Skeletal muscle cell (primary cell): Measurements from ENCODE around the gene CHEK1.
"Not testable (repeated sequence)": the region's sequence is repeated elsewhere in the genome, so short reads cannot be mapped to it uniquely, and the experiment has no call there.

ENCODE experiments used
- DNase-seq: peaks from one replicate; pipeline ENCODE4 v3.0.0-alpha.2; 2010; ENCODE audit warnings: low read depth
- H3K4me3 ChIP-seq: 2 replicates; pipeline ENCODE4 v1.5.1; 2011; ENCODE audit warnings: low read depth, mild to moderate bottlenecking, control low read depth, low read length, moderate library complexity

CHEK1 gene

DNA sequence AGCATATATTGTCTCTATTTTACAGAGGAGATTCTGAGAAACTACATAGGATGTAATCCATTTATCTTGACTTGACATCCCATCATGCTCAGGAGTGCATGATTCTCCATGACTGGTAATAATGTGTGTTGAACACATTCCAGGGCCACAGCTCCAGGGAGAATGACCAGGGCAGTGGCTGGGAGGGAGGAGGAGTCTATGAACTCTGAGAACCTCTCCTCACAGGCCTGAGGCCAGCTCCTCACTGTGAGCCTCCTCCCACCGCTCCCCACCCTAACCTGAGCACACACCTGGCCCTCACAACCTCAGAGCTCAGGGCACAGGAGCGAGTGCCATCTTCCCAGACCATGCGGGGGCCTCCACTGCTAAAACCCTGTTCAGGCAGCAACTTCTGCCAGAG is 63.7 kb downstream of the CHEK1 start:
- DNase-seq, result no peak

DNA sequence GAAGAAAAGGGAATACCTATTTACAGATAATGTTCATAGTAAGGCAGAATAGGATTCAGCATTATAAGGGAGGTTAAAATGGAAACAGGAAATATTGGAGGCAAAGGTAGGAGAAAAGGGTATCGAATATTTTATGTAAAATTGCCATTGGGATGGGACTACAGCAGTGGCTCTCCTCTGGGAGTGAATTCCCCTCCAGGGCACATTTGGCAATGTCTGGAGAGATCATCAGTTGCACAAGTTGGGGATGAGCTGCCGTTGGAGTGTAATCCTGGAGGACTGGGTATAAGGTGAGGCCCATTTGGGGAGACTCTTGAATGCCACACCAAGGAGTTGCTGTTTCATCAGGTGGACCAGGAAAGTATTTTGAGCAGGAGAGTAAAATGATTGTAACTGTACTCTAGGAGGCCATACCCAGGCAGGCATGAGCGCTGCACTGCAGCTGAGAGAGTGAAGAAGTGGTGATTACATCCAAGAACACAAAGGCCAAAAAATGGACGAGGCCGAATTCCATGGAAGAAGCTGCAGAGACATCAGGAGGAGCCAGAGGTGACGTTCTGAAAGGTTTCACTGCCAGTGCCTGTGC is 64.4 kb downstream of the CHEK1 start:
- no peak for DNase-seq
- H3K4me3 ChIP-seq, result no peak overlapping the region

More for the DNA sequence above, 63.7 kb downstream of the CHEK1 start:
- H3K4me3 ChIP-seq, result no peak overlapping the region

GRCh38 chr11:125690006-125690405 is 65.0 kb downstream of the CHEK1 start:
- no peak overlapping the region for H3K4me3 ChIP-seq
- no peak for DNase-seq

DNA sequence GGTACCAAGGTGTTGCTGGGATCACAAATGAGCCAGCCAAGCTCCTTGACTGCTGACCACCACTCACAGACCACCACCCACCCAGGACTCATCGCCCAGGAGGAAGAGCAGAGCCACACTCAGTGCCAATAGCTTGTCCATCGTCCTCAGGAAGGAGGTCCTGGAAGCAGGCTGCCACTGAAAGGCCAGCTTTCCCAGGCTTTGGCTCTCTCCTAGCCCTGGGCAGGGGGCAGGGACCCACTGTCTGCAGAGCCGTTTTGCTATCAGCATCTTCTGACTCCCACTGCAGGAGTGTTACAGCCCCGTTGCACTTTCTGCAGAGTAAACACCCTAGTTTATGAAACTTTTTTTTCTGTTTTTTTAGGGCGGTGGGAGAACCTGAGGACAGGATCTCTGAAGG is 67.9 kb downstream of the CHEK1 start:
- no peak overlapping the region for H3K4me3 ChIP-seq
- DNase-seq, result no peak

GRCh38 chr11:125694951-125695350 is 70.0 kb downstream of the CHEK1 start:
- no peak overlapping the region for H3K4me3 ChIP-seq
- no peak for DNase-seq

DNA sequence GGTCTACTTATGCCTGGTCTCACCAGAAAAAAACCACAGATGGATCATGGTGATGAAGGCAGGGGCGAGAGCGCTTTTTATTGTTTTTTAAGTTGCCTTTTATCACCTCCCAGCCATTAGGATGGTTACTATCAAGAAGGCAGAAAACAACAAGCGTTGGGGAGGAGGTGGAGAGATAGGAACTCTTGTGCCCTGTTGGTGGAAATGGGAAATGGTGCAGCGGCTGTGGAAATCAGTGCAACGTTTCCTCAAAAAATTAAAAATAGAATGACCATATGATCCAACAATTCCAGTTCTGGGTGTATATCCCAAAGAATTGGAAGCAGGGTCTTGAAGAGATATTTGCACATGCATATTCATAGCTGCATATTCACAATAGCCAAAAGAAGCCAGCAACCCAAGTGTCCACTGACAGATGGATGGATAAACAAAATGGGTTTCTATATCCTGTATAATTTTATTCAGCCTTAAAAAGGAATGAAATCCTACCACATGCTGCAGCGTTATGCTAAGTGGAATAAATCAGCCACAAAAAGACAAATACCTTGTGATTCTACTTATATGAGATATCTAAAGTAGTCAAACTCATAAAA is 76.2 kb downstream of the CHEK1 start:
- no peak overlapping the region for H3K4me3 ChIP-seq
- DNase-seq, result no peak

DNA sequence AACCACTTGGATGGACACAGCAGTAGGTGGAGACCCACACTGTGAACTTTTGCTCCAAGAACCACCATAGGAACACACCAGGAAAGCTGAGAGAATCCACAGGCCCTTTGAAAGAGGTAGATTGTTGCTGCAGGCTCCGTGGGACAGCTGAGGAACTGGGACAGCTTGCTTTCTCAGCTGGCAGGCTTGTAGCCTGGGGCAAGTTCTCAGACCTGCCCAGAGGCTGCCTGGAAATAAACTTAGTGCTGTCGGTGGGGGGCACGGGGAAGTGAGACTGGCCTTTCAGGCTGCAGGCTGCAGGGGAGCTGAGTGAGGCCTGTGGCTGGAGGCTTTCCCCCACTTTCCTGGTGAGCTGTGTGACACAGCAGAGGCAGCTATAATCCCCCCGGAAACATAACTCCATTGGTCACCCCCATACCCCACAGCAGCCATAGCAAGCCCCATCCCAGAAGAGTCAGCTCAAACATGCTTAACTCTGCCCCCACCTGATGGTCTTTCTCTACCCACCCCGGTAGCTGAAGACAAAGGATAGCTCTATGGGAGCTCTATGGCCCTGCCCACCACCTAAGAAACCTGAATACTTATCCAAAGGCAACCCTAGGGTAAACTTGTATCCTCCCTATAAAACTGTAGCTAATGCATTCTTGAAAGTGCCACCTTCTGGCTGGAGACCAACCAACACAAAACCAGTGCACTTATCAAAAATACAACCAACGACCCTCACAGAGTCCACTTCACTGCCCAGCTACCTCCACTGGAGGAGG is 77.1 kb downstream of the CHEK1 start:
- no peak for DNase-seq
- no peak overlapping the region for H3K4me3 ChIP-seq

GRCh38 chr11:125704686-125705085 is 79.7 kb downstream of the CHEK1 start:
- not testable (repeated sequence) for DNase-seq, H3K4me3 ChIP-seq

DNA sequence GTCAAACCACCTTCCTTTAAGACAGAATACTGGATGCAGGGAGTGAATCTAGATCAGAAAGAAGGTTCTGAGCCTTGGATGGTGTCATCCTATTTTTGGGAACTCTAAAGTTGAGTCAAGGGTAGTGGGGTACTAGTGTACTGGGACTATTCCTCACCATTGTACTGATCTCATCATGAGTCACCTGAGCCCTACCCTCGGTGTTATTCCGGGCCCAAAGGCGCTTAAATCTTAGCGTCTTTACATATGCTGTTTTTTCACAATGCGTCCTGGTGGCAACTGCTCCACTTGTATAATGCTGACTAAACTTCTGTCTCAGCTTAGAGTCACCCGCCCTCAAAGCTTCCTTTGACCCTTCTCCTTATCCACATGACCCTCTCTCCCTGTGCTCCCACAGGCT is 95.8 kb downstream of the CHEK1 start:
- H3K4me3 ChIP-seq, result no peak overlapping the region
- no peak for DNase-seq

- no peak overlapping the region for H3K4me3 ChIP-seq
- DNase-seq, result no peak
Observed at GRCh38 chr11:125724125-125724524, 99.2 kb downstream of the CHEK1 start.
